GM21526 (cell line): Measurements from ENCODE around the gene KLF17.

ENCODE experiments used
- ATAC-seq: cut with Tn5 transposase; IDR thresholded peaks from one replicate; pipeline ENCODE4 v1.9.1; 2021; ENCODE audit warnings: moderate library complexity; ENCODE audit not compliant: unreplicated experiment, low FRiP score

KLF17 gene

DNA sequence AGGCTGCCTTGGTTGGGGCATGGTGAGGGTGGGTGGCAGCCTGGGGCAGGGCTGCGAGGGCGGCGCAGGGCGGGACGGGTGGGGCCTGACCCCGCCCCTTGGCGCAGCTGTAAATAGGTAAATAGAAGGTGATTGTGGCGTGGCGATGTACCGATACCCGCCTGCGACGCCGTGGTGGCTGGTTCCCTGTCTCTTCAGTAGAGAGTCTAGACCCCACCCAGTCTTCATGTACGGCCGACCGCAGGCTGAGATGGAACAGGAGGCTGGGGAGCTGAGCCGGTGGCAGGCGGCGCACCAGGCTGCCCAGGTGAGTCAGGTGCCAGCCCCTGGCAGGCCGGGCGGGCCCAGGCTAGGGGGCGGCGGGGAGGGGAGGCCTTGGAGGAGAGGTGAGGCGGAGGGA, at the start of gene KLF17:
KLF17 (plus strand) TSS at position 140 of the 400 bp plus-strand sequence; CDS start at position 227, 87 bp downstream.
- ATAC-seq: no peak

GRCh38 chr1:44071461-44071860, 47.2 kb upstream of the KLF17 start:
- no peak for ATAC-seq

DNA sequence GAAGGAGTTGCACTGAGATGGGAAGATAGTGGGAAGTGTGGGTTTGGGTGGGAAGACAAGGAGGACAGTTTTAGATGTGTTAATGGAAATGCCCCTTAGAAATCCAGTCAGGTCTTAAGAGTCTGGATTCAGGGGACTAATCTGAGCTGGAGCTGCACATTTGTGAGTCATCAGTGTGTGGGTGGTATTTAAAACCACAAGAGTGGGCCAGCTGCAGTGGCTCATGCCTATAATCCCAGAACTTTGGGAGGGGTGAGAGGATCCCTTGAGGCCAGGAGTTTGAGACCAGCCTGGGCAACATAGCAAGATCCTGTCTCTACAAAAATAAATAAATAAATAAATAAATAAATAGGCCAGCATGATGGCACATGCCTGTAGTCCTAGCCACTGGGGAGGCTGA, 46.4 kb upstream of the KLF17 start:
- ATAC-seq: no peak

DNA sequence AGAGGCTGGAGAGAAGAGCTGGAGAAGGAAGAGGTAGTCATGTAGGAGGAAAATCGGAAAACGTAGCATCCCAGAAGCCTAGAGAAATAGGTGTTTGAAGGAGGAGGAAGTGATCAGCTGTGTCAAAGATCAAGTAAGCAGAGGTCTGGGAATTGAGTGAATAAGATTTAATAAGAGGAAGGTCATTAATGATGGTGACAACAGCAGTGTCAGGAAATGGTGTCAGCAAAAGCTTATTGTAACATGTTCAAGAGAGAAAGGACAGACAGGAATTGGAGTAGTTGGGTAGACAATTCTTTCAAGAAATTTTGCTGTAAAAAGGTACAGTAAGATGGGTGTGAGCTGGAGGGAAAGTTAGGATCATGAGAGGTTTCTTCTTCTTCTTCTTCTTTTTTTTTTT, 45.8 kb upstream of the KLF17 start:
- no peak for ATAC-seq

- ATAC-seq: no peak
Observed at GRCh38 chr1:44073528-44073927, 45.1 kb upstream of the KLF17 start.

- no peak for ATAC-seq
Observed at GRCh38 chr1:44074415-44074814, 44.2 kb upstream of the KLF17 start.

DNA sequence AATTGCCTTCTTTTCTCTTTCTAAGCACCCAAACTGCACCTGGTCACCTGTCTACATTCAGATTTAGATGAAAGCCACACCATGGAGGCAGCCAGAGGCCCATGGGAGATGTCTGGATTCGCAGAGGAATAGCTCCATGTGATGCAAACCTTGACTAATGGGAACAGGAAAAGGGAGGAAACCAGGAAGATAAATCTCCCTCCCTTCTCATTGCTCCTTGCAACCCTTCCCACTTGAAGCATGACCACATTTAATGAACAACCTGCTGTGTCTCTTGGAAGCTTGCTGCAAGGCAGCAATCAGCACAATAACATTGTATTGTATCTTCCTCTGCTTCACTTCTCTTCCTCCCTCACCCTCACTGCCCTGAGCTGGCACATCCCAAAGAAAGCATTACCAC, 42.6 kb upstream of the KLF17 start:
- no peak for ATAC-seq

DNA sequence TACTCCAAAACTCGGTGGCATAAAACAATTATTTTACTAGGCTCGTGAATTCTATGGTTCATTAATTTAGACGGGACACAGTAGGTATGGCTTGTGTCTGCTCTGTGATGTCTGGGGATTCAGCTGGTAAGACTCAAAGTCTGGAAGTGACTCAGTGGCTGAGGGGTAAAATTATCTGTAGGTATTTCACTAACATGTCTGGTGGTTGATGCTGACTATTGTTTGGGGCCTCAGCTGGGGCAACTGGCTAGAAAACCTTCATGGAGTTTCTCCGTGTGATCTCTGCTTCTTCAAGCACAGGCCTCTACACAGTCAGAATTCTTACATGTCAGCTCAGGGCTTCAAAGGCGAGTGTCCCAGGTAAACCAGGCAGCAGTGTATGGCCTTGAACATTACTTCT, 41.2 kb upstream of the KLF17 start:
- ATAC-seq: no peak

DNA sequence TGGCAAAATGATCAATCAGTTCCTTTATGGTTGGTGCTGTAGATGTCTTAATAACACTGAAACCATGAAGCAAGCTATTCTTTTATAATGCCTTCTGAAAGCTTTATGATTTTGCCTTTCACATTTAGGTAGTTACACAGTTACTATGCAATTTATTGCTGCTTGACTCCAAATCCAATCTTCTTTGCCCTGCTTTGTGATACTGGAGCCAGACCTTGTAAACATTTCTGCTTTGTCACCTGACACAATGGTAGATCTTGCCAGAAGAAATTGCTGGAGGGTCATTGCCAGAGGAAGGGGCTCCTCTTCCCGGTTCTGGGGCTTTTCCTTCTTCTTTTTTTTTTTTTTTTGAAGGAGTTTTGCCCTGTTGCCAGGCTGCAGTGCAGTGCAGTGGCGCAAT, 40.5 kb upstream of the KLF17 start:
- no peak for ATAC-seq

DNA sequence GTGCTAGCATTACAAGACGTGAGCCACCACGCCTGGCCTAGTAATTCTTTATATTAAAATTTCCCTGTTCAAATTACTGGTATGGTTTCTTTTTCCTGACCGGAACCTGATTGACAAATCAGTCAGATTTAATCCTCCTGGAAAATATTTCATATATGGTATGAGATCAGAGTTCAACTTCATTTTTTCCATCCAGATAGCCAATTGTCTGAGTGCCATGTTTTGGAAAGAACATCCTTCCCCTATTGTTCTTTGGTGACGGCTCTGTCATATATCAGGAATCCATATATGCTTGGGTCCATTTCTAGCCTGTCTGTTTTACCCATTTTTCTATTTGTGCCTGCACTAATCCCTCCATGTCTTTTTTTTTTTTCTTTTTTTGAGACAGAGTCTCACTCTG, 39.1 kb upstream of the KLF17 start:
- no peak for ATAC-seq

- ATAC-seq: no peak
Observed at GRCh38 chr1:44084998-44085675, 33.5 kb upstream of the KLF17 start.

GRCh38 chr1:44086692-44087474, 31.7 kb upstream of the KLF17 start:
- no peak for ATAC-seq

- no peak for ATAC-seq
Observed at GRCh38 chr1:44089371-44090048, 29.1 kb upstream of the KLF17 start.

GRCh38 chr1:44090429-44091252, 28.0 kb upstream of the KLF17 start:
- ATAC-seq: no peak

DNA sequence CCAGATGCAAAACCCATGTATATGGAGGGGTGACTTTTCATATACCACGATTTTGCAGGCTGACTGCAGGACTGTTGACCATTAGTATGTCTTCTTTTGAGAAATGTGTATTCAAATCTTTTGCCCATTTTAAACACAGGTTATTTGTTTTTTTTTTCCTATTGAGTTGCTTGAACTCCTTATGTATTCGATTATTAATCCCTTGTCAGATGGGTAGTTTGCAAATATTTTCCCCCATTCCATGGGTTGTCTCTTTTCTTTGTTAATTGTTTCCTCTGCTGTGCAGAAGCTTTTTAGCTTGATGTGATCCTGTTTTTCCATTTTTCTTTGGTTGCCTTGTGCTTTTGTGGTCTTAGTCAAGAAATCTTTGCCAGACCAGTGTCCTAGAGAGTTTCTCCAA, 24.6 kb upstream of the KLF17 start:
- ATAC-seq: no peak

- no peak for ATAC-seq
Observed at GRCh38 chr1:44100183-44100868, 18.3 kb upstream of the KLF17 start.

DNA sequence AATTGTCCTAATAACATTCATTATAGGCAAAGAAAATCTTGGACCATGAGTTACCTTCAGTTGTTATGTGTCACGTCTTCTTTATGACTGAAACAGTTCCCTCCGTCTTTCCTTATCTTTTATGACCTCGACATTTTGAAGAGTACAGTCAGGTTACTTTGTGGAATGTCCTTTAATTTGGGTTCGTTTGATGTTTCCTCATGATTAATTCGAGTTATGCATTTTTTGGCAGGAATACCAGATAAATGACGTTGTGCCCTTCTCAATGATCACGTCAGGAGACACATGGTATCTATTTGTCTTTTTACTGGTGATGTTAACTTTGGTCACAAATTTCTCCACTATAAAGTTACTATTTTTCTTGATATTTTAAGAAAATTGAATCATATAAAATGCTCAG, 17.3 kb upstream of the KLF17 start:
- no peak for ATAC-seq

DNA sequence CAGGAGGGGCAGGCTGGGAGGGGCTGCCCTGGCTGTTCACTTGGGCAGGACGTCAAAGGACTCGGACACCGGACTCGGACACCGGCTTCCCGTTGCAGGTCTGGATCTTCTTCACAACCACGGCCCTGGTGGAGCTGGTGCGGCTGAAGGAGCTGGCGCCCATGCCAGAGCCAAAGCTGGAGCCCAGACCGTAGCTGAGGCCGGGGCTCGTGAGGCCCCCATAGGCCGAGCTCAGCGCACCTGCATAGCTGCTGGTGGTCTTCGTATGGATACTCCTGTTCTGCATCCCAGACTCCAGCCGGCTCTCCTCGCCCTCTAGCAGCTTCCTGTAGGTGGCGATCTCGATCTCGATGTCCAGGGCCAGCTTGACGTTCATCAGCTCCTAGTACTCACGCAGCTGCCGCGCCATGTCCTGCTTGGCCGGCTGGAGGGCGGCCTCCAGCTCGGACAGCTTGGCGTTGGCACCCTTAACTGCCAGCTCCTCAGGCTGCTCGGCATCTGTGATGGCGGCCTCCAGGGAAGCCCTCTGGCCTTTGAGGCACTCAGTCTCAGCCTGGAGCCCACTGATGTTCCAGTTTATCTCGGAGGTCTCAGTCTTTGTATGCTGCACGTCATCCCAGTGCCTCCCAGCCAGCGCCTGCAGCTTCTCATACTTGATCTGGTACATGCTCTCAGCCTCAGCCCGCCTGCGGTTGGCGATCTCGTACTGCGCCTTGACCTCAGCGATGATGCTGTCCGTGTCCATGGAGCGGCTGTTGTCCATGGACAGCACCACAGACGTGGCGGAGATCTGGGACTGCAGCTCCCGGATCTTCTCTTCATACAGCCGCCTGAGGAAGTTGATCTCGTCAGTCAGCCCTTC, 15.1 kb upstream of the KLF17 start:
- ATAC-seq: no peak

- no peak for ATAC-seq
Observed at GRCh38 chr1:44105810-44106209, 12.8 kb upstream of the KLF17 start.
